ENCODE results near the gene EXOC6B.

- TF ChIP-seq POLR2AphosphoS5 (IDR thresholded peaks at IDR 0.05) (no peak), CTCF (IDR thresholded peaks at IDR 0.05) (no peak), EP300 (IDR thresholded peaks at IDR 0.05) (no peak), POLR2A (IDR thresholded peaks at IDR 0.05) (no peak)
Measured at GRCh38 chr2:72395096-72395495, 430.7 kb downstream of the EXOC6B start.

Data from stomach (tissue), 4 donors.